ENCODE results near the gene LILRB5. TPM values are rescaled to one million over a fixed set of nuclear protein-coding genes. Genes with fewer than 3 reads are reported as not detected.

Gene LILRB5
- polyA plus RNA-seq (2013, experiment 1 of 2), result not detected
- polyA plus RNA-seq (2013, experiment 2 of 2), result not detected

DNA sequence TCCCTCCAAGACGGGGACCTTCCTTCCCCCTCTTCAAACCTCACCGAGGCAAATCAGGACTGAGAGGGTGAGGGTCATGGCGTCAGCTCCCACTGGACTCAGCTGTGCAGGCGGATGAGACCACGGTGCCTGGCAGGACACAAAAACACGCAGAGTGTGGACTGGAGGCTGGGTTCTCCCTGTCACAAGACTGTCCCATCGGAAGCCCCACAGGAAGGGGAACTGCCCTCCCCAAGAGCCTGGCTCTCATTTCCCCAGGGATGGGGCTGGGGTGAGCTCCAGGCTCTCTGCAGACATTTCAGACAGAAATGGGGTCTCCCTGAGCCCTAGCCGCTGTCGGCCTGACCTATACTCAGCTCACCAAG, at the start of gene LILRB5:
TSS of gene LILRB5 (minus strand) at position 158 of the 365 bp plus-strand sequence. CDS start at position 78, 80 bp downstream.
- no peak within 1 kb of the TSS for H2AFZ ChIP-seq (ENCODE audit: low read length)
- no peak within 1 kb of the TSS for H3K9ac ChIP-seq (ENCODE audit: low read depth, low read length, poor library complexity)
- H3K9me3 ChIP-seq (replicated peaks in 1 of 2; ENCODE audit: control insufficient read depth in 2 of 2, insufficient read depth in 1 of 2, low read depth in 1 of 2, low read length in 2 of 2), result no peaks in the 10 kb centered on the region
- no peak within 1 kb of the TSS for H3K4me3 ChIP-seq (ENCODE audit: low read length in 2 of 2)
- WGBS, 2 donors (ENCODE audit: extremely low coverage in 2 of 2, insufficient read length in 2 of 2, insufficient replicate concordance in 1 of 2), result no CpG with 5 or more reads among the region's 9 CpGs
- no peak within 1 kb of the TSS for H2AK5ac ChIP-seq (ENCODE audit: low read depth, low read length)
- H3K79me1 ChIP-seq (ENCODE audit: low read depth, low read length), result no peaks in the 10 kb centered on the region
- no peak within 1 kb of the TSS for H4K91ac ChIP-seq (ENCODE audit: low read depth, low read length, poor library complexity)
- H2BK15ac ChIP-seq (ENCODE audit: low read length), result peak within 1 kb of the TSS; percentile 14
- no peak within 1 kb of the TSS for H4K8ac ChIP-seq (ENCODE audit: low read depth, low read length)
- H3K4me1 ChIP-seq (ENCODE audit: control insufficient read depth in 2 of 2, insufficient read depth in 1 of 2, low read depth in 1 of 2, low read length in 2 of 2), result no peaks in the 10 kb centered on the region
- no peak within 1 kb of the TSS for H3K14ac ChIP-seq (ENCODE audit: low read length)
- H2BK12ac ChIP-seq (ENCODE audit: low read length), result no peak within 1 kb of the TSS
- H3K18ac ChIP-seq (ENCODE audit: low read length), result peak within 1 kb of the TSS; percentile 80
- DNase-seq (ENCODE audit: low spot score), result no peak
- H3K27me3 ChIP-seq (ENCODE audit: control insufficient read depth in 3 of 3, insufficient read depth in 3 of 3, low read depth in 1 of 3, low read length in 3 of 3), result peaks cover 0 to 44% (median 4%) of the 10 kb centered on the region in 3 experiments
- H2BK5ac ChIP-seq (ENCODE audit: low read length), result peak within 1 kb of the TSS; percentile 24
- H3K4ac ChIP-seq (ENCODE audit: low read length), result no peak within 1 kb of the TSS
- H3K23ac ChIP-seq (ENCODE audit: low read depth, low read length, poor library complexity), result peak within 1 kb of the TSS; percentile 5
- H3K27ac ChIP-seq (replicated peaks; ENCODE audit: low read length), result no peak within 1 kb of the TSS
- H3K36me3 ChIP-seq (replicated peaks in 1 of 2; ENCODE audit: control insufficient read depth in 2 of 2, insufficient read depth in 2 of 2, low read length in 2 of 2), result no peaks in the 10 kb centered on the region
- no peak within 1 kb of the TSS for H3K4me2 ChIP-seq (ENCODE audit: insufficient read depth, low read length, poor library complexity, severe bottlenecking)
- no peak within 1 kb of the TSS for H2BK120ac ChIP-seq (ENCODE audit: low read depth, low read length)

- no peak for DNase-seq (ENCODE audit: low spot score)
- no CpG with 5 or more reads among the region's 1 CpG for WGBS, 2 donors (ENCODE audit: extremely low coverage in 2 of 2, insufficient read length in 2 of 2, insufficient replicate concordance in 1 of 2)
These were observed 48.1 kb upstream of the LILRB5 start for GRCh38 chr19:54305141-54305540.

GRCh38 chr19:54302257-54302656, 45.2 kb upstream of the LILRB5 start:
- no peak for DNase-seq (ENCODE audit: low spot score)
- Histone ChIP-seq H3K4me1 (ENCODE audit: control insufficient read depth in 2 of 2, insufficient read depth in 1 of 2, low read depth in 1 of 2, low read length in 2 of 2) (no peaks in the 10 kb centered on the region), H2AFZ (ENCODE audit: low read length) (no peak overlapping the region), H3K4ac (ENCODE audit: low read length) (no peak overlapping the region), H3K14ac (ENCODE audit: low read length) (no peak overlapping the region), H2BK5ac (ENCODE audit: low read length) (no peak overlapping the region), H2BK15ac (ENCODE audit: low read length) (no peak overlapping the region), H4K8ac (ENCODE audit: low read depth, low read length) (no peak overlapping the region), H3K27ac (replicated peaks; ENCODE audit: low read length) (no peak overlapping the region), H3K4me2 (ENCODE audit: insufficient read depth, low read length, poor library complexity, severe bottlenecking) (no peak overlapping the region), H2BK12ac (ENCODE audit: low read length) (no peak overlapping the region), H4K91ac (ENCODE audit: low read depth, low read length, poor library complexity) (no peak overlapping the region), H3K23ac (ENCODE audit: low read depth, low read length, poor library complexity) (no peak overlapping the region), H2BK120ac (ENCODE audit: low read depth, low read length) (no peak overlapping the region), H3K79me1 (ENCODE audit: low read depth, low read length) (no peaks in the 10 kb centered on the region), H3K4me3 (ENCODE audit: low read length in 2 of 2) (no peak overlapping the region), H3K18ac (ENCODE audit: low read length) (no peak overlapping the region), H3K9me3 (replicated peaks in 1 of 2; ENCODE audit: control insufficient read depth in 2 of 2, insufficient read depth in 1 of 2, low read depth in 1 of 2, low read length in 2 of 2) (peaks cover 0 to 2% of the 10 kb centered on the region in 2 donors), H2AK5ac (ENCODE audit: low read depth, low read length) (no peak overlapping the region), H3K36me3 (replicated peaks in 1 of 2; ENCODE audit: control insufficient read depth in 2 of 2, insufficient read depth in 2 of 2, low read length in 2 of 2) (no peaks in the 10 kb centered on the region), H3K9ac (ENCODE audit: low read depth, low read length, poor library complexity) (no peak overlapping the region), H3K27me3 (ENCODE audit: control insufficient read depth in 3 of 3, insufficient read depth in 3 of 3, low read depth in 1 of 3, low read length in 3 of 3) (peaks cover 0 to 8% (median 8%) of the 10 kb centered on the region in 3 experiments)
- WGBS, 2 donors (ENCODE audit: extremely low coverage in 2 of 2, insufficient read length in 2 of 2, insufficient replicate concordance in 1 of 2), result no CpG with 5 or more reads among the region's 4 CpGs

More at GRCh38 chr19:54305141-54305540, 48.1 kb upstream of the LILRB5 start:
- Histone ChIP-seq H2BK5ac (ENCODE audit: low read length) (no peak overlapping the region), H3K79me1 (ENCODE audit: low read depth, low read length) (no peaks in the 10 kb centered on the region), H3K9me3 (replicated peaks in 1 of 2; ENCODE audit: control insufficient read depth in 2 of 2, insufficient read depth in 1 of 2, low read depth in 1 of 2, low read length in 2 of 2) (peaks cover 0 to 2% of the 10 kb centered on the region in 2 donors), H2BK12ac (ENCODE audit: low read length) (no peak overlapping the region), H3K23ac (ENCODE audit: low read depth, low read length, poor library complexity) (no peak overlapping the region), H3K27me3 (ENCODE audit: control insufficient read depth in 3 of 3, insufficient read depth in 3 of 3, low read depth in 1 of 3, low read length in 3 of 3) (peaks cover 0 to 6% (median 5%) of the 10 kb centered on the region in 3 experiments), H3K4me3 (ENCODE audit: low read length in 2 of 2) (no peak overlapping the region), H2AFZ (ENCODE audit: low read length) (no peak overlapping the region), H2AK5ac (ENCODE audit: low read depth, low read length) (no peak overlapping the region), H4K8ac (ENCODE audit: low read depth, low read length) (no peak overlapping the region), H3K36me3 (replicated peaks in 1 of 2; ENCODE audit: control insufficient read depth in 2 of 2, insufficient read depth in 2 of 2, low read length in 2 of 2) (no peaks in the 10 kb centered on the region), H3K4me2 (ENCODE audit: insufficient read depth, low read length, poor library complexity, severe bottlenecking) (no peak overlapping the region), H2BK120ac (ENCODE audit: low read depth, low read length) (no peak overlapping the region), H3K18ac (ENCODE audit: low read length) (no peak overlapping the region), H3K4me1 (ENCODE audit: control insufficient read depth in 2 of 2, insufficient read depth in 1 of 2, low read depth in 1 of 2, low read length in 2 of 2) (no peaks in the 10 kb centered on the region), H3K4ac (ENCODE audit: low read length) (no peak overlapping the region), H2BK15ac (ENCODE audit: low read length) (no peak overlapping the region), H3K14ac (ENCODE audit: low read length) (no peak overlapping the region), H4K91ac (ENCODE audit: low read depth, low read length, poor library complexity) (no peak overlapping the region), H3K27ac (replicated peaks; ENCODE audit: low read length) (no peak overlapping the region), H3K9ac (ENCODE audit: low read depth, low read length, poor library complexity) (no peak overlapping the region)

DNA sequence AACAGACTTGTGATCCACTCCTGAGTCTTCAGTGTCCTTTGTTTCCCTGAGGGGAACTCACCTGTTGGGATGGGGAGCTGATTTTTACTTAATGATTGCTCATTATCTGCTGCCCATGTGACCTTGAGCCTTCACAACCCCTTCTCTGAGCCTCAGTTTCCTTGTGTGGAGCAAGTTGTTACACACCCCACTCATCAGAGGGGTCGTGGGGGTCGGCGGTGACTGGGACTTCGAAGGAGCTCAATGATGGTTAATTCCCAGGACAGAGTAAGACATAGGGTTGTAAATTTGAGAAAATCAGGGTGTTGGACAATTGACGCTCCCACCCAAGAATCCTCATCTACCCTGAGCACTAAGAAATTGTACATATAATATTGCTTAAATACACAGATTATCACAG, 42.4 kb upstream of the LILRB5 start:
- Histone ChIP-seq H3K79me1 (ENCODE audit: low read depth, low read length) (no peaks in the 10 kb centered on the region), H3K9me3 (replicated peaks in 1 of 2; ENCODE audit: control insufficient read depth in 2 of 2, insufficient read depth in 1 of 2, low read depth in 1 of 2, low read length in 2 of 2) (no peaks in the 10 kb centered on the region), H2BK5ac (ENCODE audit: low read length) (no peak overlapping the region), H3K27ac (replicated peaks; ENCODE audit: low read length) (no peak overlapping the region), H3K4ac (ENCODE audit: low read length) (no peak overlapping the region), H2AK5ac (ENCODE audit: low read depth, low read length) (no peak overlapping the region), H2AFZ (ENCODE audit: low read length) (no peak overlapping the region), H3K9ac (ENCODE audit: low read depth, low read length, poor library complexity) (no peak overlapping the region), H4K8ac (ENCODE audit: low read depth, low read length) (no peak overlapping the region), H3K23ac (ENCODE audit: low read depth, low read length, poor library complexity) (no peak overlapping the region), H2BK12ac (ENCODE audit: low read length) (no peak overlapping the region), H3K4me1 (ENCODE audit: control insufficient read depth in 2 of 2, insufficient read depth in 1 of 2, low read depth in 1 of 2, low read length in 2 of 2) (no peaks in the 10 kb centered on the region), H3K4me3 (ENCODE audit: low read length in 2 of 2) (no peak overlapping the region), H2BK15ac (ENCODE audit: low read length) (no peak overlapping the region), H3K36me3 (replicated peaks in 1 of 2; ENCODE audit: control insufficient read depth in 2 of 2, insufficient read depth in 2 of 2, low read length in 2 of 2) (no peaks in the 10 kb centered on the region), H4K91ac (ENCODE audit: low read depth, low read length, poor library complexity) (no peak overlapping the region), H3K18ac (ENCODE audit: low read length) (no peak overlapping the region), H2BK120ac (ENCODE audit: low read depth, low read length) (no peak overlapping the region), H3K27me3 (ENCODE audit: control insufficient read depth in 3 of 3, insufficient read depth in 3 of 3, low read depth in 1 of 3, low read length in 3 of 3) (peaks cover 0 to 8% (median 8%) of the 10 kb centered on the region in 3 experiments), H3K4me2 (ENCODE audit: insufficient read depth, low read length, poor library complexity, severe bottlenecking) (no peak overlapping the region), H3K14ac (ENCODE audit: low read length) (no peak overlapping the region)
- no peak for DNase-seq (ENCODE audit: low spot score)
- WGBS, 2 donors (ENCODE audit: extremely low coverage in 2 of 2, insufficient read length in 2 of 2, insufficient replicate concordance in 1 of 2), result no CpG with 5 or more reads among the region's 5 CpGs
